Suppressor macrophage treated with lipopolysaccharide for 4 hours (primary cell): Measurements from ENCODE around the gene TSG101.

ENCODE experiments used
- DNase-seq: peaks from one replicate; pipeline ENCODE4 v3.0.0-alpha.2; 2020

TSG101 gene

GRCh38 chr11:18526521-18527296, at the start of gene TSG101:
Gene TSG101 (minus strand): TSS chr11:18526942. CDS start chr11:18526816, 126 bp downstream.
- peak; percentile 94 for DNase-seq

- no peak for DNase-seq
Observed at GRCh38 chr11:18575361-18575760, 48.6 kb upstream of the TSG101 start.

GRCh38 chr11:18567081-18567480, 40.3 kb upstream of the TSG101 start:
- no peak for DNase-seq

- DNase-seq, result no peak
Observed at GRCh38 chr11:18566406-18566805, 39.7 kb upstream of the TSG101 start.

GRCh38 chr11:18564149-18564548, 37.4 kb upstream of the TSG101 start:
- DNase-seq, result no peak

GRCh38 chr11:18563090-18563730, 36.5 kb upstream of the TSG101 start:
- no peak for DNase-seq

GRCh38 chr11:18548001-18548400, 21.3 kb upstream of the TSG101 start:
- DNase-seq, result no peak

- no peak for DNase-seq
Observed at GRCh38 chr11:18540207-18541009, 13.7 kb upstream of the TSG101 start.

GRCh38 chr11:18536209-18536608, 9.5 kb upstream of the TSG101 start:
- no peak for DNase-seq

- DNase-seq, result no peak
Observed at GRCh38 chr11:18534245-18534644, 7.5 kb upstream of the TSG101 start.

- DNase-seq, result no peak
Observed at GRCh38 chr11:18533365-18533764, 6.6 kb upstream of the TSG101 start.

- peak; percentile 68 for DNase-seq
Observed at GRCh38 chr11:18527512-18527911, 770 bp upstream of the TSG101 start.

GRCh38 chr11:18526130-18526520, 617 bp downstream of the TSG101 start:
- peak; percentile 19 for DNase-seq

- DNase-seq, result no peak
Observed at GRCh38 chr11:18524248-18524647, 2.5 kb downstream of the TSG101 start.

- DNase-seq, result no peak
Observed at GRCh38 chr11:18523084-18523483, 3.7 kb downstream of the TSG101 start.

GRCh38 chr11:18522388-18522787, 4.4 kb downstream of the TSG101 start:
- no peak for DNase-seq

- no peak for DNase-seq
Observed at GRCh38 chr11:18521122-18521521, 5.6 kb downstream of the TSG101 start.

GRCh38 chr11:18502352-18502751, 24.4 kb downstream of the TSG101 start:
- no peak for DNase-seq

GRCh38 chr11:18501629-18502028, 25.1 kb downstream of the TSG101 start:
- no peak for DNase-seq

GRCh38 chr11:18498039-18498438, 28.7 kb downstream of the TSG101 start:
- DNase-seq, result no peak

GRCh38 chr11:18495703-18496102, 31.0 kb downstream of the TSG101 start:
- no peak for DNase-seq

- DNase-seq, result no peak
Observed at GRCh38 chr11:18495271-18495670, 31.5 kb downstream of the TSG101 start.

- DNase-seq, result no peak
Observed at GRCh38 chr11:18493310-18493709, 33.4 kb downstream of the TSG101 start.

- DNase-seq, result no peak
Observed at GRCh38 chr11:18492888-18493287, 33.9 kb downstream of the TSG101 start.
